B cell (primary cell): ENCODE data around the gene ARHGAP27. TPM values are rescaled to one million over a fixed set of nuclear protein-coding genes. Genes with fewer than 3 reads are reported as not detected.

Source experiments
- ATAC-seq: fragments of 200-7000 bp; cut with Tn5 transposase; one replicate; pipeline ENCODE4 v1.10.0; 2021; ENCODE audit warnings: low read depth, mild to moderate bottlenecking, moderate number of reproducible peaks, moderate library complexity
- CTCF ChIA-PET: fragments of 350-600 bp; sonication (Branson Sonifier 250); formaldehyde crosslinking; loops from one replicate; lab custom pipeline; 2021; ENCODE audit warnings: antibody characterized with exemption, inconsistent platforms; lab: Charles Lee
- POLR2A ChIA-PET: fragments of 350-600 bp; sonication (Branson Sonifier 250); formaldehyde crosslinking; loops from one replicate; lab custom pipeline; 2021; ENCODE audit warnings: antibody characterized with exemption; lab: Charles Lee
- DNase-seq: peaks from one replicate; pipeline ENCODE4 v3.0.0; 2013
- H2AFZ ChIP-seq: 2 replicates; pipeline ENCODE4 v1.6.1; 2012; ENCODE audit warnings: mild to moderate bottlenecking, low read depth, low read length; ENCODE audit not compliant: insufficient read depth, poor library complexity, severe bottlenecking
- H3K27ac ChIP-seq, 2 donors: 1 replicate in 1 of 2; 2 replicates in 1 of 2; pipeline ENCODE4 v1.5.1; 2012 to 2013; ENCODE audit warnings: low read length in 2 of 2, mild to moderate bottlenecking in 2 of 2, moderate library complexity in 1 of 2
- H3K27me3 ChIP-seq, 4 experiments: fragments of 200-600 bp in 1 of 4; sonication (generic) in 1 of 4; replicated peaks in 1 of 4; 1 replicate in 2 of 4; 2 replicates in 2 of 4; pipeline versions ENCODE4 v1.6.1 to v1.7.0; 2013 to 2016; ENCODE audit warnings: low read length in 3 of 4, mild to moderate bottlenecking in 2 of 4, mixed read lengths in 1 of 4, moderate library complexity in 1 of 4; ENCODE audit not compliant: insufficient read depth in 4 of 4, control insufficient read depth in 3 of 4; ENCODE audit errors: control extremely low read depth in 1 of 4
- H3K36me3 ChIP-seq, 2 experiments: replicated peaks in 1 of 2; 1 replicate in 1 of 2; 2 replicates in 1 of 2; pipeline versions ENCODE4 v1.6.1 to v1.7.1; 2013; ENCODE audit warnings: low read length in 1 of 2; ENCODE audit not compliant: insufficient read depth in 2 of 2, control insufficient read depth in 1 of 2; ENCODE audit errors: control extremely low read depth in 1 of 2, extremely low read depth in 1 of 2
- H3K4me1 ChIP-seq, 2 donors: fragments of 200-600 bp in 1 of 2; sonication (generic) in 1 of 2; 1 replicate in 1 of 2; 2 replicates in 1 of 2; pipeline versions ENCODE4 v1.5.1 to v1.6.1; 2013 to 2017; ENCODE audit warnings: low read length in 2 of 2; ENCODE audit not compliant: control insufficient read depth in 2 of 2, insufficient read depth in 2 of 2
- H3K4me2 ChIP-seq: replicated peaks from 2 replicates; pipeline ENCODE3; 2012; ENCODE audit warnings: mild to moderate bottlenecking, low read depth, low read length; ENCODE audit not compliant: poor library complexity, severe bottlenecking
- H3K4me3 ChIP-seq, 5 experiments: fragments of 200-600 bp in 1 of 5; sonication (generic) in 1 of 5; 1 replicate in 3 of 5; 2 replicates in 2 of 5; pipeline versions ENCODE4 v1.5.1 to v1.7.0; 2011 to 2016; ENCODE audit warnings: low read length in 4 of 5, mild to moderate bottlenecking in 4 of 5, low read depth in 2 of 5, control low read depth in 1 of 5, moderate library complexity in 1 of 5; ENCODE audit not compliant: insufficient read depth in 1 of 5; ENCODE audit errors: control extremely low read depth in 1 of 5, extremely low read depth in 1 of 5
- H3K79me2 ChIP-seq: fragments of 200-600 bp; sonication (generic); one replicate; pipeline ENCODE4 v1.6.0; 2016; ENCODE audit warnings: low read length; ENCODE audit not compliant: control insufficient read depth, insufficient read depth
- H3K9ac ChIP-seq: fragments of 200-600 bp; sonication (generic); 2 replicates; pipeline ENCODE4 v1.6.1; 2017; ENCODE audit warnings: mild to moderate bottlenecking, low read length, moderate library complexity
- H3K9me3 ChIP-seq, 3 donors: one replicate each; pipeline versions ENCODE4 v1.6.1 to v1.7.1; 2013; ENCODE audit warnings: low read length in 2 of 3; ENCODE audit not compliant: control insufficient read depth in 2 of 3, insufficient read depth in 1 of 3; ENCODE audit errors: control extremely low read depth in 1 of 3
- H4K20me1 ChIP-seq: 2 replicates; pipeline ENCODE4 v1.6.0; 2012; ENCODE audit warnings: mild to moderate bottlenecking, low read length; ENCODE audit not compliant: insufficient read depth, control insufficient read depth, poor library complexity, severe bottlenecking
- H3K27ac Mint-ChIP-seq: one replicate; pipeline ENCODE4 v1.8.0; 2021; ENCODE audit warnings: mixed read lengths
- H3K27me3 Mint-ChIP-seq: one replicate; pipeline ENCODE4 v1.8.0; 2021; ENCODE audit warnings: mixed read lengths
- H3K4me1 Mint-ChIP-seq: one replicate; pipeline ENCODE4 v1.8.0; 2021; ENCODE audit warnings: mixed read lengths
- H3K4me3 Mint-ChIP-seq: one replicate; pipeline ENCODE4 v1.8.0; 2021; ENCODE audit warnings: mixed read lengths
- H3K9me3 Mint-ChIP-seq: one replicate; pipeline ENCODE4 v1.8.0; 2022; ENCODE audit warnings: mixed read lengths; ENCODE audit not compliant: insufficient read depth
- CTCF ChIP-seq: fragments of 200-600 bp; IDR thresholded peaks from one replicate; pipeline ENCODE4 v1.8.0; 2022; ENCODE audit warnings: antibody characterized with exemption, mild to moderate bottlenecking
- EZH2 ChIP-seq: IDR thresholded peaks from 2 replicates; pipeline ENCODE4 v1.6.1; 2012; ENCODE audit warnings: borderline replicate concordance, low read depth, mild to moderate bottlenecking, moderate library complexity, low read length; ENCODE audit not compliant: insufficient read depth, poor library complexity, severe bottlenecking
- WGBS: methylation state at CpG from one replicate; pipeline ENCODE4 v1.1.5; 2013; ENCODE audit warnings: missing lambda C conversion rate; ENCODE audit not compliant: insufficient coverage; 5-methylcytosine and 5-hydroxymethylcytosine counted together
- intact Hi-C: fragments of 100-400 bp; cut with micrococcal nuclease; formaldehyde crosslinking; loops from one replicate; pipeline ENCODE4 v1.10.0; 2022
- polyA plus RNA-seq: library from polyadenylated mRNA; depleted of rRNA; stranded (reverse); fragments of >200 nt; gene quantifications from 2 replicates; pipeline ENCODE4 v1.2.3, GENCODE V29; 2012
- total RNA-seq, 2 donors: library from RNA; stranded (reverse); fragments of 120-200 nt in 1 of 2; gene quantifications; 1 replicate in 1 of 2; 2 replicates in 1 of 2; pipeline versions ENCODE4 v1.2.3 to v1.2.4, GENCODE V29; 2013 to 2022

ARHGAP27 gene
- total and polyA plus RNA-seq, 2 donors (not counting 1 experiment from before 2014, with no cell fraction given), result 159 to 227 TPM

DNA sequence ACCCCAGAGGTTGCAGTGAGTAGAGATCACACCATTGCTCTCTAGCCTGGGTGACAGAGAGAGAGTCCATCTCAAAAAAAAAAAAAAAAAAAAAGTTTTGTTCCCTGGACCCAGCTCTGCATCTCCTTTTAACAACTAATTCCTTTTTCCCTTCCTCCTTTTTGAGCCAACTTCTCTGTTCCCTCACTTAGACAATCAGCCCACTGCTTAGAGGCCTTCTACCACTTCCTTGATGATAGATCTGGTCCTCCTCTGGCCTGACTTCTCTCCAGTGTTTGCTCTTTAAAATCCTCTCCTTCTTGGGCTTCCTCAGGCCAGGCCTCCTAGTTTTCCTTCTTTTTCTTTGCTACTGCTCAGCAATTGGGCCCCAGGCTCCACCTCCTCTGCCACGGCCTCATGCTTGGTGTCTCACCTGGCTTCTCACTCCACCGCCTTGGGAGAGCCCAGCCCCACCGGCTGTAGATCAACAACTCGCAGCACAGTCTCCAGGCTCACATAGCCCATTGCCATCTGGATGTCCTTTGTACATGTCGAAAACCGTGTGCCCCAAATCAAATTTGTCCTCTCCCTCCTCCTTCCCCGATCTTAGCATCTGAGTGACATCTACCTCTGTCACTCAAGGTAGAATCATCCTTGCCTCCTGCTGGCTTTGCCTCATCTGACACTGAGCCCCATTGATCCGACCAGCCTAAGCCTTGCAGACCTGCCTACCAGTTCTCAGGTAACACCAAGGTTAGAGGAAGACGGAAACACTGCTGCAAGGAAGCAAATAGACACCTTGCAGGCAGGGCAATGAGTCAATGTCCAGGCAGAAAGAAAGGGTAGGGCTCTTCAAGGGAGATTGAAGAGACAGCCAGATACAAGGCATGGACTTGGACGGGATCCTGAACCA lies 17.4 kb downstream of the ARHGAP27 start:
- Histone ChIP-seq H3K4me1 (peaks cover 46 to 50% of the 10 kb centered on the region in 2 donors), H3K27me3 (no peaks in the 10 kb centered on the region), H2AFZ (peak overlapping the region; percentile 11), H4K20me1 (no peaks in the 10 kb centered on the region), H3K27ac (no peak overlapping the region), H3K9ac (no peak overlapping the region), H3K9me3 (peaks cover 0 to 3% (median 0%) of the 10 kb centered on the region in 3 donors), H3K79me2 (peaks cover 24% of the 10 kb centered on the region), H3K36me3 (no peaks in the 10 kb centered on the region), H3K4me3 (no peak overlapping the region), H3K4me2 (no peak overlapping the region)
- no peak for TF ChIP-seq EZH2
- TF ChIP-seq CTCF, result no peak
- peak; percentile 19 for DNase-seq
- no peak for ATAC-seq
- no peaks in the 10 kb centered on the region for H3K27me3 Mint-ChIP-seq
- H3K4me3 Mint-ChIP-seq, result no peak overlapping the region
- ChIA-PET POLR2A (interaction anchor here (0.6 kb wide), 1 partner anchor 30 kb away, joined by 3 read pairs; no protein-coding TSS in a partner anchor), CTCF (interaction anchor here (0.7 to 9.3 kb wide), 4 partner anchors 12 to 146 kb away, joined by 3 to 71 read pairs (median 37); no protein-coding TSS in a partner anchor)
- WGBS, result 86% methylated on average over 9 of the region's 10 CpGs
- no peaks in the 10 kb centered on the region for H3K9me3 Mint-ChIP-seq
- peak overlapping the region; percentile 51 for H3K27ac Mint-ChIP-seq
- H3K4me1 Mint-ChIP-seq, result peaks cover 48% of the 10 kb centered on the region
- intact Hi-C loops, result loop anchor here (5.0 kb wide), 1 partner anchor 98 kb away; the partner anchor contains the start of gene MAP3K14
